Sigmoid colon (tissue), 3 donors: ENCODE measurements around the gene ALOX5.

Source experiments
- POLR2A ChIP-seq, 2 donors: fragments of 450-650 bp; IDR thresholded peaks; one replicate each; pipeline ENCODE4 v1.6.1; 2016; ENCODE audit warnings: antibody characterized with exemption in 2 of 2, mild to moderate bottlenecking in 2 of 2, moderate library complexity in 2 of 2
- TF ChIP-seq, protein P1 (sequence below), 4 experiments: fragments of 450-650 bp in 3 of 4; fragments of 200-600 bp in 1 of 4; IDR thresholded peaks; one replicate each; pipeline ENCODE4 v1.5.1; 2016 to 2019; ENCODE audit warnings: antibody characterized with exemption in 4 of 4, mild to moderate bottlenecking in 3 of 4, moderate library complexity in 2 of 4

DNA sequence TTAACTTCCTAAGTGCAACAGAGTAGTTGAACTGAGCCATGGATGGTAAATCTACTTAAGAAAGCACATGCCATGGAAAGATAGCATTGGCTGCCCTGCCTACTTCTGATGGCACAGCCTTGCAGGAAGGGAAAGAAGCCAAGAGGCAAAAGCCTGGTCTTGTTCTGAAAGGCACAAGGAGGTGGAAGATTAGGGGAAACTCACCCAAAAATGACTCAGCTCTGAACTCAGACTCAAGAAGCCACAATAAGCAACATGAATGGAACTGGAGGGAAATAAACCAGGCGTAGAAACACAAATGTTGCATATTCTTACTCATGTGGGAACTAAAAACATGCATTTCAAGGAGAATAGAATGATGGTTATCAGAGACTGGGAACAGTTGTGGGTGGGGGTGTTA is 20.8 kb upstream of the ALOX5 start:
- TF ChIP-seq, protein P1, sequence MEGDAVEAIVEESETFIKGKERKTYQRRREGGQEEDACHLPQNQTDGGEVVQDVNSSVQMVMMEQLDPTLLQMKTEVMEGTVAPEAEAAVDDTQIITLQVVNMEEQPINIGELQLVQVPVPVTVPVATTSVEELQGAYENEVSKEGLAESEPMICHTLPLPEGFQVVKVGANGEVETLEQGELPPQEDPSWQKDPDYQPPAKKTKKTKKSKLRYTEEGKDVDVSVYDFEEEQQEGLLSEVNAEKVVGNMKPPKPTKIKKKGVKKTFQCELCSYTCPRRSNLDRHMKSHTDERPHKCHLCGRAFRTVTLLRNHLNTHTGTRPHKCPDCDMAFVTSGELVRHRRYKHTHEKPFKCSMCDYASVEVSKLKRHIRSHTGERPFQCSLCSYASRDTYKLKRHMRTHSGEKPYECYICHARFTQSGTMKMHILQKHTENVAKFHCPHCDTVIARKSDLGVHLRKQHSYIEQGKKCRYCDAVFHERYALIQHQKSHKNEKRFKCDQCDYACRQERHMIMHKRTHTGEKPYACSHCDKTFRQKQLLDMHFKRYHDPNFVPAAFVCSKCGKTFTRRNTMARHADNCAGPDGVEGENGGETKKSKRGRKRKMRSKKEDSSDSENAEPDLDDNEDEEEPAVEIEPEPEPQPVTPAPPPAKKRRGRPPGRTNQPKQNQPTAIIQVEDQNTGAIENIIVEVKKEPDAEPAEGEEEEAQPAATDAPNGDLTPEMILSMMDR (IDR thresholded peaks at IDR 0.05), result no peak
- TF ChIP-seq POLR2A (IDR thresholded peaks at IDR 0.05), result no peak
